GOT3 (cell line): ENCODE data around the gene GLI1.
"Not testable (repeated sequence)": the region's sequence is repeated elsewhere in the genome, so short reads cannot be mapped to it uniquely, and the experiment has no call there.

ENCODE experiments used
- DNase-seq: peaks from one replicate; lab custom pipeline; 2025; ENCODE audit warnings: mixed read lengths; lab: John Stamatoyannopoulos, UW

The GLI1 gene

GRCh38 chr12:57459750-57460467 lies at the start of gene GLI1:
Gene GLI1 (plus strand): TSS chr12:57459785. CDS start chr12:57463692, 3,907 bp downstream.
- peak; percentile 97 for DNase-seq

GRCh38 chr12:57410534-57410933 lies 49.1 kb upstream of the GLI1 start:
- no peak for DNase-seq

DNA sequence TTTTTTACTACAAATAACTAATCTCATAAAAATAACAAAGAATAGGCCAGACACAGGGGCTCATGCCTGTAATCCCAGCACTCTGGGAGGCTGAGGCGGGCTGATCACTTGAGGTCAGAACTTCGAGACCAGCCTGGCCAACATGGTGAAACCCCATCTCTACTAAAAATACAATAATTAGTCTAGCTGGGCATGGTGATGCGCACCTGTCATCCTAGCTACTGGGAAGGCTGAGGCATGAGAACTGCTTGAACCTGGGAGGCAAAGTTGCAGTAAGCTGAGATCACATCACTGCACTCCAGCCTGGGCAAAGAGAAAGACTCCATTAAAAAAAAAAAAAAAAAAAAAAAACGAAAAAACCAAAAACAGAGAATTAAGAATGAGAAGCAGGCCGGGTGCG lies 45.4 kb upstream of the GLI1 start:
- not testable (repeated sequence) for DNase-seq

DNA sequence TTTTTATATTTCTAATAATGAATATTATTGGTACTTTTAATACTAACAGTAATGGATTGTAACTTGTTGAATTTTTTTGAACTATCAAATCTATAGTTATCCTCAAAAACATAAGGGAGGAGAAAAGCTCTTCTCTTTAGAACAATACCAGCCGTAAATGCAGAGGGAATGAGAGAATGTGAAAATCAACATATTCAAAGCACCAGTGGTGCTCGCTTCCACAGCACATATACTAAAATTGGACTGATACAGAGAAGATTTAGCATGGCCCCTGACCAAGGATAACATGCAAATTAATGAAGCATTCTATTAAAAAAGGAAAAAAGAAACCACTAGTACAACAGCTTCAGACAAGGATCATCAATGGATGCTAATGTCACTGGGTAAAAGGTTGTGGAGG lies 44.5 kb upstream of the GLI1 start:
- no peak for DNase-seq

DNA sequence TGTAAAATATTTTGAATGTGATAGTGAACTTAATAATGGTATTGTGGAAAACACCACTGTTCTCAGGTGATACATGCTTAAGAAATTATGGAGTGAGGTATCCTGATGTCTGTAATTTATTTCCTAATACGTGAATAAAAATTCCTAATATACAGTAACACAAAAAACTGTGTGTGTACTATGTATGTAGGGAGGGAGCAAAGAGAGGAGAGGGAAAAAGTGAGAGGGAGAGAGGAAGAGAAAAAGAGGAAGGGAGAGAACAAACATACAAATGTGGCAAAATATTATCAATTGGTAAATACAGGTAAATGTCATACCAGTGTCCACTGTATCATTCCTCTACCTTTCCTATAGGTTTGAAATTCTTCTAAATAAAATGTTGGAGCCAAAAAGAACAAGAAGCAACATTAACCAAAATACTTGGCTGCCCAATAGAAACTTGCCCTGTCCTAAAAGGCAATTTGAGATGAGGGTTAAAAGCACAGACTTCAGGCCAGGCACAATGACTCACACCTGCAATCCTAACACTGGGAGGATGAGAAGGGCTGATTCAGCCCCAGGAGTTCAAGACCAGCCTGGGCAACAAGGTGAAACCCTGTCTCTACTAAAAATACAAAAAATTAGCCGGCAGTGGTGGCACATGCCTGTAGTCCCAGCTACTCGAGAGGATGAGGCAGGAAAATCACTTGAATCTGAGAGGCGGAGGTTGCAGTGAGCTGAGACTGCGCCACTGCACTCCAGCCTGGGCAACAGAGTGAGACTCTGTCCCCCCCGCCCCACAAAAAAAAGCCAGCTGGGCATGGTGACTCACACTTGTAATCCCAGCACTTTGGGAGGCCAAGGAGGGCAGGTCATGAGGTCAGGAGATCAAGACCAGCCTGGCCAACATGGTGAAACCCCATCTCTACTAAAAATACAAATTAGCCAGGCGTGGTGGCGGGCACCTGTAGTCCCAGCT lies 43.3 kb upstream of the GLI1 start:
- DNase-seq, result no peak

- DNase-seq, result no peak
Observed at GRCh38 chr12:57418255-57418654, 41.3 kb upstream of the GLI1 start.

DNA sequence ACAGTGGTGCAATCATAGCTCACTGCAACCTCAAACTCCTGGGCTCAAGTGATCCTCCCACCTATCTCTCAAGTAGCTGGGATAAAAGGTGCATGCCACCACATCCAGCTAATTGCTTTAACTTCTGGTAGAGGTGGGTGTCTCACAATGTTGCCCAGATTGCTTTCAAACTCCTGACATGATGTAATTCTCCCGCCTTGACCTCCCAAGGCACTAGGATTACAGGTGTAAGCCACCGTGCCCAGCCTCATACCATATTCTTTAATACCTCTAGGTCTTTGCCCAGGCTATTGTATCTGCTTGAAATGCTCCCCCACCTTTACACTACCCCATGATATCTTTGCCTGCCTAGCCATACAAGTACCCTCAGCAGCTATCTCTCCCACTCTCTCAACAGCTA lies 40.1 kb upstream of the GLI1 start:
- DNase-seq, result no peak

DNA sequence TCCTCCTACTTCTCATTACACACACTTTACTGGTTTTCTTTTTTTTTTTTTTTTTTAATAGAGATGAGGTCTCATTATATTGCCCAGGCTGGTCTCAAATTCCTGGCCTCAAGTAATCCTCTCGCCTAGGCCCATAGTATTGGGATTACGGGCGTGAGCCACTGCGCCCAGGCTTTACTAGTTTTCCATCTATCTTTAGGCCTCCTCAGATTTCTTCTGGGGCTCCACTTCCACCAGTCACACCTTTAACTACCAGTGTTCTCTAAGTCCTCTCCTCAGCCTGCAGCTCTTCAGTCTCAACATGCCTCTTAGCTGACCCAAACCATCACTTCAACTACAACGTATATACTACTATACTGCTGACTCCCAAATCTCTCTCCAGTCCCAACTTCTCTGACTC lies 39.1 kb upstream of the GLI1 start:
- no peak for DNase-seq

GRCh38 chr12:57426948-57427347 lies 32.6 kb upstream of the GLI1 start:
- DNase-seq, result not testable (repeated sequence)

GRCh38 chr12:57428965-57429364 lies 30.6 kb upstream of the GLI1 start:
- DNase-seq, result no peak

DNA sequence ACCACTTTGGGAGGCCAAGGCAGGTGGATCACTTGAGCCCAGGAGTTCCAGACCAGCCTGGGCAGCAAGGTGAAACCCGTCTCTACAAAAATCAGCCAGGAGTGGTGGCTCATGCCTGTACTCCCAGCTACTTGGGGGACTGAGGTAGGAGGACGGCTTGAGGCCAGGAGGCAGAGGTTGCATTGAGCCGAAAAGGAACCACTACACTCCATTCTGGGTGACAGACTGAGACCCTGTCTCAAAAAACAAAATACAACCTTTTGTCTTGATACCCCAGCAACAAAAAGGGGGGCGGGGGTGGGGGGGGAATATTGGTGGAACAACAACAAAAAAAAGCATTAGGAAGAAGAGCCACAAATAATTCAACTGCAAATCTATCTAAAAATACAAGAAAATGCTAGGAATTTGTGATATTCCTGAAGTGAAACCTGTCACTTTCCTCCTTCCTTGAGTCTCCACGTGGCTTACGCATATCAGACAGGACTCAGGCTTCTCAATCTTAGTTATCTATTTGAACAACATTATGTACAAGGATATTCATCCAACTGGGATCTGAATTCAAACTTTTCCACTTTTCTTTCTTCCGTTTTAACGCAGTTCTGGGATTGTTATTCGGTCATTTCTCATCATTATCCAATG lies 30.0 kb upstream of the GLI1 start:
- DNase-seq, result no peak

DNA sequence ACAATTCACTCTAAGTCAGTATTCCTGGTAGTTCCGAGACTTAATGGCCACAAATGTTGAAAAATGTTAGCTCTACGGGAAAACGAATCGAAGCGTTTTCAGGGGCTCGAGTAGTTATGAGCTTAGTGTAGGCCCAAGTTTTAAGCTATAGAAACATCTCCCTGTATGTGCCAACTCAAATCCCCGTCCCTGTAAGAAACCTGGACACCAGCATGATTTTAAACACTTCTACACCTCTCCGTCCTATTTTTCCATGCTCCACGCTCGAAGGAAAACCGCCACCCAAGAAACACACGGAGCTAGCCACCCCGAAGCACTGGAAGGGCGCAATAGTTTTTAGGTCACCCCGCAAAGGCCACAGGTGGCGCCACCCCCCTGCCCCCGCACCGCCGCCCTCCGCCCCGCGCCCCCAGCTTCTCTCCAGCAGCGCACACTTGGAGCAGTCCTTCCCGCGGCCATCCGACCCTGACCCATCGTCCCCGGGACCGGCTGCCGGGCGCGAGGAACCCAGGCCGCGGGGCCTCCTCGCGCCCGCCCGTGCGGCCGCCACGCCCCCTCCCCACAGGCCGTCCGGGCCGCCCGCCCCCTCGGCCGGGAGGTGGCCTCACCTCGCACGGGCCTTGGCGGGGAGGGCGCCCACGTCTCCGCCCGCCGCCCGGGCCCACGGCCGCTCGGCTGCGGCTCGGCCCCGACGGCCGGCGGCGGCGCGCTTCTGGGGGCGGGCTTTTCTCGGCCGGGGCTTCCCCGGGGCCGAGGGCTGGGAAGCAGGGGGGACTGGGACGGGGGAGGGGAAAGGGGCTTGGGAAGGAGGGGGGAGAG lies 29.3 kb upstream of the GLI1 start:
- no peak for DNase-seq

DNA sequence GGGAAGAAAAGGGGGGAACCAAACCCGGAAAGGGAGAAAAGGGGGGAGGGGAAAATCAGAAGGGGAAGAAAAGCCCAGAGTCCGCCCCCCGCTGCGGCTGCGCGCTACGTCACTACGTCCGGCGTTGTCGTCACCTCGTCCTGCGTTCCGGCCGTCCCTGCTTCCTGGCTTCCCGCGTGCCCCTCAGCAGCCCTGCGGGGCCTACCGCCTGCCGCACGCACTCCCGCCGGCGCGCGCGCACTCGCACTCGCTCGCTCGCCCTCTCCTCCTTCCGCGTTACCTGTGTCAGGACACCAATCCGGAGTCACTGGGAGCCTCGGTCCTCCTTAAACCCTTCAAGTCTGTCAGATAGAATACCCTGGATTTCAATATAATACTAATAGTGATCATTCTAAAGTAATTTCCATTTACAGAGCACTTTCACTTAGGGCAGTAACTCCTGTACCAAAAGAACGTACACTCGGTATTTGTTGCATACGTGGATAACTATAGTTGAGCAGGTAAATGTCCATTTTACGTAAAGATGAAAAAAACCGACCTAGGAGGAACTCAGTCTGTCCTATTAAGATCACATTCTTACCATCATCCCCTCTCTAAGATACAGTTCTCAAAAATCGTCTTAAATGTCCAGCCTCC lies 28.5 kb upstream of the GLI1 start, which contains the start of gene R3HDM2:
Gene R3HDM2 (minus strand): TSS at position 113 of the 636 bp plus-strand sequence. CDS start 120,615 bp downstream, outside the sequence.
- peak; percentile 100 for DNase-seq

DNA sequence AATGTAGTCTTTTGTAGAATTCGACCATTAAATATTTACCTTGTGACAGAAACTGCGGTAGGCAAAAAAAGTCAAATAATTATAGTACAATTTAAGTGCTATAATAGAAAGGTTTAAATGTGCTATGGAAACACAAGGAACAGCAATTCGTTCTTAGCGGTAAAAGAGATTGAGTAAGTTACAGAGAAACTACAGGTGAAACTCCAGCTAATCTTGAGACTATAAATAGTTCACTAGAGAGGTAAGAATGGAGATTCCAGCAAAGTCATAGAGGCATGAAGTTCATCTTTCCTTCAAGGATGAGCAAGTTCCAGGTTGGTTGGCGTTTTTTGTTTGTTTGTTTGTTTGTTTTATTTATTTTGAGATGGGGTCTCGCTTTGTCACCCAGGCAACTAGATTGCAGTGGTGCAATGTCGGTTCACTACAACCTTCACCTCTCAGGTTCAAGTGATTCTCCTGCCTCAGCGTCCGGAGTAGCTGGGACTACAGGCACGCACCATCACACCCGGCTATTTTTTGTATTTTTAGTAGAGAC lies 27.9 kb upstream of the GLI1 start:
- DNase-seq, result no peak

DNA sequence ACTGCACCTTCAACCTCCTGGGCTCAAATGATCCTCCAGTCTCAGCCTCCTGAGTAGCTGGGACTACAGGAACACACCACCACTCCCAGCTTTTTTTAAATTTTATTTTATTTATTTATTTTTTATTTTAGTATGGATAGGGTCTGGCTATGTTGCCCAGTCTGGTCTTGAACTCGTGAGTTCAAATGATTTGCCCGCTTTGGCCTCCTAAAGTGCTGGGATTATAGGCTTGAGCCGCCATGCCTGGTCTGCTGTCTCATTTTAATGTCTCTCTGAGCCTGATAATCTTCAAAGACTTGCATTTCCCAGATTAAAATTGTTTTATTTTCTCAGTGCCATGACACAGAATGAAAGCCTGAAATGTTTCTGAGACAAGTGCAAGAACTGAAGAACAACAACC lies 26.2 kb upstream of the GLI1 start:
- DNase-seq, result no peak

- no peak for DNase-seq
Observed at GRCh38 chr12:57434517-57435223, 24.9 kb upstream of the GLI1 start, which contains the start of gene INHBC. Gene INHBC (plus strand): TSS chr12:57434784. CDS start chr12:57434887, 103 bp downstream.

- no peak for DNase-seq
Observed at GRCh38 chr12:57435293-57435692, 24.3 kb upstream of the GLI1 start.

- DNase-seq, result no peak
Observed at GRCh38 chr12:57438400-57438799, 21.2 kb upstream of the GLI1 start.

DNA sequence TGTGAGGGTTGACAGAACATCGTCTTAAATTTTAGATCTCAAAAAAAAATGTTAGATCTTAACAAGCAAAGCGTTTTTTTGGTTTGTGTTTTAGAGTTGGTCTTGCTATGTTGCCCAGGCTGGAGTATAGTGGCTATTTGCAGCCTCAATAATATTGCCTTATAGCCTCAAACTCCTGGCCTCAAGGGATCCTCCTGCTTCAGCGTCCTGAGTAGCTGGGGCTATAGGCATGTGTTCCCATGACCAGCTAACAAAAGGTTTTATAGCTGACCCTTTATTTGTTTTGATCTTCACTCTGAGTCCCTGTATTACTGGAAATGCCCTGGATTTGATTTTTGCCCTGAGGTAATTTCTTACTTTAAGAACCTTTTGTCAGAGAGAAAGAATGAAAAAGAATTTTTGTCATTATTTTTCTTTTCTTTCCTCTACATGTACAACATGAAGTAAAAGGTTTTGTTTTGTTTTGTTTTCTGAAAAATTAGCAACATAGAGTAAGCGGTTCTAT lies 19.8 kb upstream of the GLI1 start:
- no peak for DNase-seq

DNA sequence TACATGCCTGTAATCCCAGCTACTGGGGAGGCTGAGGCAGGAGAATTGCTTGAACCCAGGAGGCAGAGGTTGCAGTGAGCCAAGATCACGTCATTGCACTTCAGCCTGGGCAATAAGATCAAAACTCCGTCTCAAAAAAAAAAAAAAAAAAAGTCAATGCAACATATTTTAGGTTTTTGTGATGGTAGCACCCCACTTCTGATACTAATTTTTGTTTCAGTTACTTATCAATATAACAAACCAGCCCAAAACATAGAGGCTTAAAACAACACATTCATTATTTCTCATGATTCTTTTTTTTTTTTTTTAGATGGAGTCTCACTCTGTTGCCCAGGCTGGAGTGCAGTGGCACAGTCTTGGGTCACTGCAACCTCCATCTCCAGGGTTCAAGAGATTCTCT lies 18.2 kb upstream of the GLI1 start:
- not testable (repeated sequence) for DNase-seq
